CD4-positive, alpha-beta memory T cell (primary cell): ENCODE results near the gene OAT. TPM values are rescaled to one million over a fixed set of nuclear protein-coding genes. Genes with fewer than 3 reads are reported as not detected.
A peak's percentile ranks its signal among the peaks of the same experiment; 100 is the strongest.

Source experiments
- CTCF ChIA-PET: fragments of 350-600 bp; sonication (Branson Sonifier 250); formaldehyde crosslinking; loops from one replicate; lab custom pipeline; 2021; ENCODE audit warnings: inconsistent platforms; ENCODE audit not compliant: partially characterized antibody; lab: Charles Lee
- POLR2A ChIA-PET: fragments of 350-600 bp; sonication (Branson Sonifier 250); formaldehyde crosslinking; loops from one replicate; lab custom pipeline; 2021; ENCODE audit not compliant: partially characterized antibody; lab: Charles Lee
- DNase-seq, 5 donors: peaks; one replicate each; pipeline versions ENCODE4 v3.0.0 to v3.0.0-alpha.2; 2020 to 2022; ENCODE audit warnings: mixed read lengths in 1 of 5
- H3K27ac ChIP-seq: one replicate; pipeline ENCODE4 v1.7.0; 2013; ENCODE audit warnings: low read depth, low read length
- H3K27me3 ChIP-seq: 2 replicates; pipeline ENCODE4 v1.7.0; 2013; ENCODE audit warnings: mild to moderate bottlenecking, low read length, moderate library complexity; ENCODE audit not compliant: insufficient read depth
- H3K36me3 ChIP-seq: 2 replicates; pipeline ENCODE4 v1.7.0; 2013; ENCODE audit warnings: mild to moderate bottlenecking, low read length, moderate library complexity; ENCODE audit not compliant: insufficient read depth
- H3K4me1 ChIP-seq: 2 replicates; pipeline ENCODE4 v1.7.0; 2013; ENCODE audit warnings: mild to moderate bottlenecking, low read length, moderate library complexity; ENCODE audit not compliant: insufficient read depth
- H3K4me3 ChIP-seq, 2 donors: one replicate each; pipeline ENCODE4 v1.7.0; 2013; ENCODE audit warnings: low read length in 2 of 2, mild to moderate bottlenecking in 1 of 2
- H3K9me3 ChIP-seq, 2 donors: one replicate each; pipeline ENCODE4 v1.7.0; 2013; ENCODE audit warnings: low read length in 2 of 2, control low read depth in 1 of 2; ENCODE audit not compliant: control insufficient read depth in 1 of 2
- H3K27ac Mint-ChIP-seq, 7 donors: one replicate each; pipeline ENCODE4 v1.8.0; 2020 to 2021; ENCODE audit warnings: mixed read lengths in 7 of 7, mild to moderate bottlenecking in 6 of 7, inconsistent platforms in 3 of 7, moderate library complexity in 3 of 7
- H3K27me3 Mint-ChIP-seq, 2 donors: one replicate each; pipeline ENCODE4 v1.8.0; 2020 to 2021; ENCODE audit warnings: mixed read lengths in 2 of 2
- H3K36me3 Mint-ChIP-seq, 2 donors: one replicate each; pipeline ENCODE4 v1.8.0; 2020 to 2021; ENCODE audit warnings: mixed read lengths in 2 of 2, inconsistent platforms in 1 of 2, mild to moderate bottlenecking in 1 of 2
- H3K4me1 Mint-ChIP-seq, 4 donors: one replicate each; pipeline ENCODE4 v1.8.0; 2020 to 2021; ENCODE audit warnings: mixed read lengths in 4 of 4, mild to moderate bottlenecking in 1 of 4
- H3K4me3 Mint-ChIP-seq, 8 donors: one replicate each; pipeline ENCODE4 v1.8.0; 2020 to 2021; ENCODE audit warnings: mixed read lengths in 8 of 8, mild to moderate bottlenecking in 7 of 8, moderate library complexity in 6 of 8, inconsistent platforms in 3 of 8
- H3K9me3 Mint-ChIP-seq, 8 donors: one replicate each; pipeline ENCODE4 v1.8.0; 2020 to 2021; ENCODE audit warnings: mixed read lengths in 8 of 8, mild to moderate bottlenecking in 5 of 8, inconsistent platforms in 3 of 8, moderate library complexity in 1 of 8
- intact Hi-C: fragments of 100-400 bp; cut with micrococcal nuclease; formaldehyde crosslinking; loops from one replicate; pipeline ENCODE4 v1.15.1; 2023
- polyA plus RNA-seq, 2 donors: library from polyadenylated mRNA; unstranded; fragments of 300-500 nt; fragmentation: Illumina TruSeq; gene quantifications; one replicate each; pipeline ENCODE4 v1.2.3, GENCODE V29; 2021
- total RNA-seq, 2 experiments: library from RNA; stranded (reverse); gene quantifications; one replicate each; pipeline ENCODE4 v1.2.3, GENCODE V29; 2021

Gene OAT
- total and polyA plus RNA-seq, 4 experiments from 2014 or later, result 34.8 to 80.4 (median 51.0) TPM

GRCh38 chr10:124419635-124420034 lies 912 bp upstream of the OAT start:
- no peak overlapping the region for H3K4me3 ChIP-seq
- H3K27ac Mint-ChIP-seq, result peak overlapping the region in 4 of 7 donors; percentile 10 to 84 (median 73)
- POLR2A ChIA-PET, result interaction anchor here (2.9 kb wide), 1 partner anchor 16 kb away, joined by 12 read pairs; no protein-coding TSS in a partner anchor

GRCh38 chr10:124417895-124418725 lies 613 bp downstream of the OAT start:
- POLR2A ChIA-PET, result interaction anchor here (0.6 to 2.9 kb wide), 5 partner anchors 14 to 323 kb away, joined by 3 to 24 read pairs (median 4); partner anchors contain the start of gene LHPP
- Histone ChIP-seq H3K27me3 (no peaks in the 10 kb centered on the region), H3K4me1 (peaks cover 13% of the 10 kb centered on the region), H3K27ac (peak overlapping the region; percentile 70), H3K36me3 (no peaks in the 10 kb centered on the region), H3K9me3 (no peaks in the 10 kb centered on the region), H3K4me3 (peak overlapping the region in 1 of 2 donors; percentile 66)
- peak overlapping the region in 6 of 7 donors; percentile 42 to 84 (median 69) for H3K27ac Mint-ChIP-seq
- H3K4me1 Mint-ChIP-seq, result peaks cover 4 to 36% (median 20%) of the 10 kb centered on the region in 4 donors
- CTCF ChIA-PET, result interaction anchor here (0.7 to 4.7 kb wide), 8 partner anchors 9 to 327 kb away, joined by 3 to 22 read pairs (median 4); no protein-coding TSS in a partner anchor
- H3K27me3 Mint-ChIP-seq, result peaks cover 4 to 7% of the 10 kb centered on the region in 2 donors
- intact Hi-C loops, result loop anchor here (1.0 to 10.0 kb wide), 2 partner anchors 29 to 497 kb away; no protein-coding TSS in a partner anchor
- H3K36me3 Mint-ChIP-seq, result peaks cover 0 to 3% of the 10 kb centered on the region in 2 donors
- peak overlapping the region; percentile 72 to 95 (median 82) for H3K4me3 Mint-ChIP-seq
- H3K9me3 Mint-ChIP-seq, result no peaks in the 10 kb centered on the region
- peak; percentile 31 to 55 (median 46) for DNase-seq

More at GRCh38 chr10:124419635-124420034, 912 bp upstream of the OAT start:
- Histone ChIP-seq H3K9me3 (no peaks in the 10 kb centered on the region), H3K36me3 (no peaks in the 10 kb centered on the region), H3K27ac (no peak overlapping the region), H3K4me1 (peaks cover 13% of the 10 kb centered on the region), H3K27me3 (no peaks in the 10 kb centered on the region)
- DNase-seq, result no peak
- H3K36me3 Mint-ChIP-seq, result peaks cover 0 to 3% of the 10 kb centered on the region in 2 donors
- intact Hi-C loops, result loop anchor here (1.0 to 10.0 kb wide), 2 partner anchors 42 to 495 kb away; partner anchors contain the start of gene LHPP
- H3K4me1 Mint-ChIP-seq, result peaks cover 4 to 36% (median 20%) of the 10 kb centered on the region in 4 donors
- H3K9me3 Mint-ChIP-seq, result no peaks in the 10 kb centered on the region
- H3K4me3 Mint-ChIP-seq, result peak overlapping the region in 6 of 8 donors; percentile 15 to 89 (median 85)
- peaks cover 9 to 14% of the 10 kb centered on the region in 2 donors for H3K27me3 Mint-ChIP-seq
- CTCF ChIA-PET, result interaction anchor here (0.8 to 4.7 kb wide), 3 partner anchors 16 to 425 kb away, joined by 3 to 22 read pairs (median 6); no protein-coding TSS in a partner anchor

GRCh38 chr10:124416733-124417132 lies 2.0 kb downstream of the OAT start:
- Histone ChIP-seq H3K4me1 (peaks cover 13% of the 10 kb centered on the region), H3K4me3 (no peak overlapping the region), H3K36me3 (no peaks in the 10 kb centered on the region), H3K27me3 (no peaks in the 10 kb centered on the region), H3K27ac (no peak overlapping the region), H3K9me3 (no peaks in the 10 kb centered on the region)
- Mint-ChIP-seq H3K27ac (peak overlapping the region in 2 of 7 donors; percentile 35 to 43), H3K4me1 (peaks cover 6 to 36% (median 20%) of the 10 kb centered on the region in 4 donors), H3K4me3 (peak overlapping the region in 6 of 8 donors; percentile 1 to 64 (median 42)), H3K27me3 (no peaks in the 10 kb centered on the region), H3K9me3 (no peaks in the 10 kb centered on the region), H3K36me3 (peaks cover 3 to 4% of the 10 kb centered on the region in 2 donors)
- ChIA-PET POLR2A (interaction anchor here (2.7 kb wide), 1 partner anchor 44 kb away, joined by 24 read pairs; the partner anchor contains the start of gene LHPP), CTCF (interaction anchor here (0.7 to 4.7 kb wide), 3 partner anchors 13 to 28 kb away, joined by 3 to 22 read pairs (median 3); no protein-coding TSS in a partner anchor)
- no peak for DNase-seq
- intact Hi-C loops, result loop anchor here (10.0 kb wide), 1 partner anchor 498 kb away; no protein-coding TSS in a partner anchor

- ChIA-PET POLR2A (no interaction called here), CTCF (interaction anchor here (1.7 to 3.2 kb wide), 3 partner anchors 12 to 420 kb away, joined by 3 to 14 read pairs (median 13); no protein-coding TSS in a partner anchor)
- no peaks in the 10 kb centered on the region for H3K9me3 ChIP-seq
- H3K36me3 Mint-ChIP-seq, result peaks cover 6 to 10% of the 10 kb centered on the region in 2 donors
- H3K4me3 ChIP-seq, result no peak overlapping the region
- no peak overlapping the region for H3K4me3 Mint-ChIP-seq
- no peak overlapping the region for H3K27ac ChIP-seq
- intact Hi-C loops, result loop anchor here (10.0 kb wide), 1 partner anchor 500 kb away; no protein-coding TSS in a partner anchor
- no peaks in the 10 kb centered on the region for H3K27me3 ChIP-seq
- no peak overlapping the region for H3K27ac Mint-ChIP-seq
- no peaks in the 10 kb centered on the region for H3K9me3 Mint-ChIP-seq
- peaks cover 13% of the 10 kb centered on the region for H3K4me1 ChIP-seq
- no peaks in the 10 kb centered on the region for H3K36me3 ChIP-seq
- no peak for DNase-seq
- peaks cover 6 to 36% (median 20%) of the 10 kb centered on the region in 4 donors for H3K4me1 Mint-ChIP-seq
- H3K27me3 Mint-ChIP-seq, result no peaks in the 10 kb centered on the region
These were observed 3.5 kb downstream of the OAT start for GRCh38 chr10:124415210-124415609.

GRCh38 chr10:124414076-124414475 lies 4.6 kb downstream of the OAT start:
- POLR2A ChIA-PET, result no interaction called here
- H3K4me1 ChIP-seq, result peaks cover 9% of the 10 kb centered on the region
- H3K4me3 Mint-ChIP-seq, result no peak overlapping the region
- no peak for DNase-seq
- no peaks in the 10 kb centered on the region for H3K9me3 Mint-ChIP-seq
- intact Hi-C loops, result loop anchor here (10.0 kb wide), 1 partner anchor 501 kb away; no protein-coding TSS in a partner anchor
- peaks cover 13 to 17% of the 10 kb centered on the region in 2 donors for H3K36me3 Mint-ChIP-seq
- CTCF ChIA-PET, result interaction anchor here (0.6 to 3.2 kb wide), 4 partner anchors 10 to 420 kb away, joined by 3 to 14 read pairs (median 8); no protein-coding TSS in a partner anchor
- H3K36me3 ChIP-seq, result no peaks in the 10 kb centered on the region
- no peak overlapping the region for H3K4me3 ChIP-seq
- no peaks in the 10 kb centered on the region for H3K9me3 ChIP-seq
- no peak overlapping the region for H3K27ac ChIP-seq
- H3K27me3 ChIP-seq, result no peaks in the 10 kb centered on the region
- peaks cover 3 to 36% (median 16%) of the 10 kb centered on the region in 4 donors for H3K4me1 Mint-ChIP-seq
- H3K27me3 Mint-ChIP-seq, result no peaks in the 10 kb centered on the region
- no peak overlapping the region for H3K27ac Mint-ChIP-seq

GRCh38 chr10:124409696-124410095 lies 9.0 kb downstream of the OAT start:
- Histone ChIP-seq H3K4me1 (no peaks in the 10 kb centered on the region), H3K4me3 (no peak overlapping the region), H3K9me3 (no peaks in the 10 kb centered on the region), H3K36me3 (peaks cover 5% of the 10 kb centered on the region), H3K27me3 (no peaks in the 10 kb centered on the region), H3K27ac (no peak overlapping the region)
- no peak for DNase-seq
- Mint-ChIP-seq H3K4me3 (no peak overlapping the region), H3K9me3 (no peaks in the 10 kb centered on the region), H3K27me3 (no peaks in the 10 kb centered on the region), H3K36me3 (peaks cover 28 to 40% of the 10 kb centered on the region in 2 donors), H3K4me1 (peaks cover 0 to 2% (median 0%) of the 10 kb centered on the region in 4 donors), H3K27ac (no peak overlapping the region)
- ChIA-PET CTCF (interaction anchor here (0.9 to 1.8 kb wide), 3 partner anchors 9 to 415 kb away, joined by 3 to 6 read pairs (median 4); partner anchors contain the start of gene OAT), POLR2A (no interaction called here)
- intact Hi-C loops, result loop anchor here (10.0 kb wide), 1 partner anchor 505 kb away; no protein-coding TSS in a partner anchor
